Stimulated activated CD8-positive, alpha-beta memory T cell treated with anti-CD3 and anti-CD28 coated beads, Interleukin-7, amount 100 ng/mL, for 1 hour (primary cell): ENCODE measurements around the gene RALGAPA2.

Source experiments
- DNase-seq, 2 donors: peaks; one replicate each; pipeline ENCODE4 v3.0.0-alpha.2; 2020; ENCODE audit warnings: low read depth in 2 of 2

Gene RALGAPA2

DNA sequence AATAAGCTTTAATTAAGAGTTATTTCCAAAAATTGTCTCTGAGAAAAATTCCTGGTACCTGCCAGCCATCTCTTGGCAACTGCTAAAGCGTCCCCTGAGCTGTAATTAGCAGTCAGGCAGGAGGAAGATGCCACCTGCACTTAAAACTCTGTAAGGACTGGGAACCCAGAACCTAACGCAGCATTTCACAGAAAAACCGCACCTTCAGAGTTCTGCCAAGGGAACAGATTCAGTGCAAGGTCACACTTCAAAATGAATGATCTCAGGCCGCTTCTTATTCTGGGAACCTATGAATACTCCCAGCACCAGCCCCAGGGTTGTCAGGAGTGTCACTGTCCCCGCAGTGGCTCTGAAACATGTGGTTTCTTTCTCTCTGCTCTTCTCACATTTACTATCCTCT is 307.8 kb downstream of the RALGAPA2 start:
- DNase-seq, result no peak

DNA sequence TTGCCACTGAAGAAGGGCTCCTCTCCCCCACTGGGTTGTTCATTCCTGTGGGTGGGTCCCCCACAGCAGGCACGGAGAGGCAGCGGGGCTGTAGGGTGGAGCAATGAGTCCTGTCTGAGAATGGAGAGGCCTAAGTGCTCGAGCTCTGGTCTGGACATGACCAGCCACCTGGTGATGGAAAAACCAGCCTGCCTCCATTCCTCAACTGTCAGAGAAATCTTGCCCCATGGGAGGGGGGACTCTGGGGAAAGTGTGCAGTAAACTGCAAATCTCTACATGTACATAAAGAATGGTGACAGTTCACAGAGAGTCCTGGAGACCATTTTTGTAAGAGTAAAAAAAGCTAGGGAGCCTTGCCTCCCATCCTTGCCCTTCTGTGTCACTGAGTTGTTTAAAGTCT is 310.5 kb downstream of the RALGAPA2 start:
- no peak for DNase-seq

DNA sequence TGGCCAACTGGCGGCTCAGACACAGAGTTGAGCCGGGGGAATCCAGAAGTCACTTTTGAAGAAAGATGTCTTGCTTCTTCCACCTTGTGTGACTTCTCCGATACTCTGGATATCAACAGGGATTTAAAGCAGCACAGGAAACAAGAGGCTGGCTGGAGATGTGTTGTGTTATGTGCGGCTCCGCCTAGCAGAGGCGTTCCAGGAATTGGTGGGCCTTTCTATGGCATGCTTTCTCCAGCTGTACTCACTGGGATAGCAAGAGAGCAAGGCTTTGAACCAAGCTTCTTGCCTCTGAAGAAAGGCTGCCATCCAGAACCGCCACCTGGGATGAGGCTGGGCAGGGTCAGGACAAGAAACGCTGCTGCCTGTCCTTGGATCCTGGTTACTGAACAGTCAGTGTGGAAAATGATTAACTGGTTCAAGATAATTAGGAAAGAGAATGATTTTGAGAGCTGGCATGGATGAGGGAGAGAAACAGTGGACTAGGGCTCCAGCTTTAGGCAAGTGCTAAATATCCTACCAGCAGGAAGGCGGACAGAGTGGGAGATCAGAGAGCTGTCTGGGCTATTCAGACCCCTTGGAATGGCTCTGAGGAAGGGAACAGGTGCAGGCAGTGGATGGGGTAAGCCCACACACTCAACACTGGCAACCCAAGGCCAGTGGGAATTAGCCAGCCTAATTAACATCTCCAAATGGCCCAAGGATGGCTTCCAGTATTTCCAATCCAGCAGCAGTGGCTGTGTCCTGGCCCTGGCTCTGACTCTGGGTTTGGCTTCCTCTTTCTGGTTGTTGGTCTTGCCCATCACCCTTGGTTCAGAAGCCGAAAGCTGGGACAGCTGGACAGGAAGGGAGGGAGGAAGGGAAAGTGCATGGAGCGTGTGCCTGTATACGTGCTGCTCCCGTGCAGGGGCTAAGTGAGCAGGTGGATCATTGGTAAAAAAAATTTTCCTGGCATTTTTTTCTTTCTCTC is 312.6 kb downstream of the RALGAPA2 start:
- DNase-seq, result no peak

DNA sequence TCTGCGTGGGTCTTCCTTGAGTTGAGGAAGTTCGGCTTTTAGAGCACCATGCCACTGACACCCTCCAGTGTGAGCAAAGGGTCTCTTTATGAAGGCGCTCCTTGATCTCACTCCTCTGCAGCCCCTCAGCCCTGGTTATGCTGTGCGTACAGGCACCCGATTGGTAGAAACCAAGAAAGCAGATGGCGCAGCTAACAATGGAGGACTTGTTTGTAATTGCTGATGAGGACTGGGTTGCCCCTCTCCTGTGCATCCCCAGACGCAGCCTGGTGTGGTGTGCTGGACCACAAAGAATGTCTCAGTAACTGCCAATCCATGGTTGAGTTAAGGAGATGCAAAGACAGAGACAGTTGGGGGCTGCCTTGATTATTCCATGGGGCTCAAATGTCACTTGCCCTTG is 314.3 kb downstream of the RALGAPA2 start:
- DNase-seq, result no peak

DNA sequence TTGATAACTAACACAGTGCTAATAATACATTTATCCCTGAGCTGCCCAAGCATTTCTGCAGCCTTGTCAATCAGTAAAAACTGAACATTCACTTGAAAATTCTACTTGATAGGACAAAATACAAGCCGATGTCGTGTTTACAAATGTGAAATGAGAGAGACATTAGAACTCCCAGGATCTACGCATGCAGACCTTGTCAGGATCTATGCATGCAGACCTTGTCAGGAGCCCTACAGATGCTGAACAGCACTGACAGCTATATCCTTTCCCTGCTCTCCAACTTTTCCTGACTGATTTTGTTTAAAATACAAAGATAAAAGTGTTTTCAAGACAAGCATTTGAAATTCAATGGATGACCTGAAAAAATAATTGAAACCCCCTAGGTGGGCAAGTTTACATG is 315.6 kb downstream of the RALGAPA2 start:
- no peak for DNase-seq

DNA sequence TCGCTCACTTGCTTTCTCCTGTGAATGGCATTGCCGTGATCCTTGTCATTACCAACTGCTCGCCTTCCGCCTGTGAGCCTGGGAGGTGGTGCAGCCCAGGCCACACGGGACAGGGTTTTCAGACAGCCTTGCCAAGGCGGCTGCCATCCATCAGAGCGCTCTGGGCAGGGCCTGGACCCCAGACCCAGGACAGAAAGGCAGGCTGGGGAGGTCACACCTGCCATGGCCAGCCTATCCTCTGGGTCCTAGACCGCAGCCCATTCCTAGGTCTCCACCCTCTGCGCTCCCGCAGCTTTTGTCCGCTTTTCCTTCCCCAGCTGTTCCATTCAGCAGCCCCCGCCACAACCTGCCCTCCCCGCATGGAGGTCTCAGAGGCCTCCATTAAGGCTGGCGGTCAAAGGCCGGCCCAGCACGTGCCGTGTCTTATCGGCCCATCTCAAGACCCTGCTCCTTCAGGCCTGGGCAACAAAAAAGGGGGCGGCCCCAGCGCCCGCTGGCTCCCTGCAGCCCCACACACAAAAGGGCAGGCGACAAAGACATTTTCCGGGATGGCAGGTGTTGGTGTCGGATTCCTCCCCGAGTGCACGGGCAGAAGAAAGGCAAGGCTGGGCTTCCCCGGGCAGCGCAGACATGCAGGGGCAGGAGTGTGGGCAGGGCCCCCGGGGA is 316.4 kb downstream of the RALGAPA2 start:
- no peak for DNase-seq

DNA sequence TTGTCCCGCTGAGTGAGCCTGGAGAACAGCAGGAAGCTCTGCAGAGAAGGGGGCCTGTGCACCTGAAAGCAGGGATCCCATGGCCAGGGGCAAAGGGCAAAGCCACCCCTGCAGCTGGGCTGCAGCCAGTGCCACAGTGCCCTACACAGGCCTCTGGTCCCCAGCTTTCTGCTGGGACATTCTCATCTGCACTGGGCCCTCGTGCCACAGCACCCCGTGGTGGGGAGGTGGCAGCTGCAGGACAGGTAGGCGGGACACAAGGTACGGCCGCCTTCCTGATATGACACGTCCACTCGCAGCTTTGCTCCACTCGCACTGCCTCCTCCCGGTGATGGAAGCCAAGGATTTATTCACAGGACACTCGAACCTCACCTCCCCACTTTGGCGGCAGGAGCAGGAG is 317.4 kb downstream of the RALGAPA2 start:
- DNase-seq, result no peak

DNA sequence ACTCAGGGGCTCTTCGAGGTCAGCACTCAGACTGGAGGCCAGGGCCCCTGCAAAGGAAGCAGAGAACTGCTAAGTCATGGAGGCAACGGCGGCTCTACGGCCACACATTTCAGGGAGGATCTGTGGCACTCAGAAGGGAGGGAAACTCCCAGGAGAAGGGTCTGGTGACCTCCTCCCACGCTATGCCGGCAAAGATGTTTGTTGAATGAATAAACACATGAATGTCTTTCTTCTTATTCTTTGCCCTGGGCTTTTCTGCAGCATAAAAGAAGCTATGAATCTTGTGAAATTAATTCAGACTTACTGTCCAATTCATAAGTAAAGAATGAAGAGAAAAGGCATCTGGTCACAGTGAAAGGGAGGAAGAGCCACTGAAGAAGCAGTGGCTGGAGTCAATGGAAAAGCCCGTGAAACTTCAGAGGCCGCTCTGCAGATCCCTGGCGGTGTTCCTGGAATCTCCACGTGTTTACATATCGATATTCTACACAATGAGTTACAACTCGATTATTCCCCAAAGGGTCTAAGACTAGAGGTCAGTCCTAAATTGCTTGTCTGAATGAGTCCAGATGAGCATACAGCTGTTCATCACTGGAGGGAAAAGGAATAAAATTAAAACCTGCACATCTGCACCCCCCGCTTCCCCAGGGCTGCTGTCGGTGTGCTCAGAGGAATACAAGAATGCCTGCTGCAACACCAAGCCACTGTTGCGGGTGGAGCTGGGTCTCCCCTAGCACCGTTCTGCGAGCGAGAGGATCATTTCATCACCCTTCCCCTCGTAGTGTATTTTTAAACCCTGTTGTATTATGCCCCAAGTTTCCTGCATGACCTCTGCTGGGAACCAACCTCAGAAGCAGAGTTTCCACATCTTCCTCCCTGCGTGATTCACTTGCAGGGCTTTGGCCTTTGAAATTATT is 319.0 kb downstream of the RALGAPA2 start:
- no peak for DNase-seq

DNA sequence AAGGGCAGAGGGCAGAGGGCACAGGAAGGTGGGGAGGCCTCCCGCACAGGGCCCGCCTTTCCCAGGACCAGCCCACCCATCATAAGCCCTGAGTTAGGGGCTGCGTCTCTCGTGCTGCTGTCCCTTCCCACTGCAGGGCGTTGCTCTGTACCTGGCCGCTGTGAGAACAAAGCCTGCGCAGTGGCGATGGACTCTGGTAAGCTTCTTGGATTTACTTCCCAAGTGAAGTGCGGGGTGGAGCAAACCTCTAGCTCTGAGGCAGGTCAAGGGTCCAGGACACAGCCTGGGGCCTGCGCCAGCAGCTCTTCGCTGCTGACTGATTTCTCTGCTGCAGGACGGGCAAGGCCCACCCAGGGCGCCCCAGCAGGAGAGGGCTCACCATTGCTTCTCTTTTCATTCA is 320.7 kb downstream of the RALGAPA2 start:
- no peak for DNase-seq

DNA sequence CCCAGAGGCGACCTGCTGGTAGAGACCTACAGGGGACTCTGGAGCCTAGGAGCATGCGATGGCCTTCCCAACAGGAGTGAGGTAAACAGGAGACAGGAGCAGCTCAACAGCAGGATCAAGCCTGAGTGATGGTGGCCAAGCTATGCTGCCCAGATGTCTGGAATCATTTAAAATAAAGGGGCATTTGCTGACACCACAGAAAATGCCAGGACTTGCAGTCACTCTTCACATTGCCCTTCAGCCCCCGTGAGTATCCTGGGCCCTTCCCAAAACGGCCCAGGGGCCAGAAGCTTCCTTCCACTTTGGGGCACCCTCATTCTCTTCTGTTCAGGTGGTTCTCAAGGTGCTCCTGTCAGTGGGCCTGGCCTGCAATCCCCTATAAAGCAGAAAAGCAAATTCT is 321.3 kb downstream of the RALGAPA2 start:
- no peak for DNase-seq

DNA sequence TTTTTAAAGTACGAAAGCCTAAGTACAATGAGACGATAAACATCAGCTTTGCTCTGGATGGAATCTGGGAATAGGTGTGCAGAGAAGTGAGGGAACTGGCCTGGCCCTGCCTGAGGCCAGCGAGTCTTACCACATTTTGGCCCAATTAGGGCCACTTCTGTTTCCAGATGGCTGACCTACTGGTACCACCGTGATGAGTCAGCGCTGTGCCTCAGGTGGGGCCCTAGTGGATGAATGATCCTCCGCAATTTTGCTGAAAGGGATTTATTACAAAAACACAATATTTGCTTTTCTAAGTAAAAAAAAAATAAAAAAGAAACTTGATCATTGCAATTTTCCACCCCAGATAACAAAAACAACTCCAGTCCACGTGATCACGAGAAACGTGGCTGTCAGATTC is 322.1 kb downstream of the RALGAPA2 start:
- no peak for DNase-seq

DNA sequence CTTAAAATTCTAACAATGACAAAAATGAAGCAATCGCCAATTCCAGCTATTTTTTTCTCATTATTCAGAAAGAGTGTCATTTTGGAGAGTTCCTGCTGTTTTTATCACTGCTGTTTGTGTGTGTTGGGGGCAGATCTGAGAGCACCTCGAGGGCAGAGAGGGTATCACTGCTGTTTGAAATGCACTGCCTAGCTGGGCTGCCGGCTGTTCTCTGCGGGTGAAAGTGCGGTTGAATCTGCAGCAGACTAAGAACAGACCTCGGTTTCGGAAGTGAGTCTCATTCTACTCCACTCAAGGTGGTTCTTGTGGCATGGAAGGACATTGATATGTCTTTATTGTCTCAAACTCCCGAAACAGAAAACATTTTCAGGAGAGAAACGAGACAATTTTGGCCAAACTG is 326.3 kb downstream of the RALGAPA2 start:
- no peak for DNase-seq

DNA sequence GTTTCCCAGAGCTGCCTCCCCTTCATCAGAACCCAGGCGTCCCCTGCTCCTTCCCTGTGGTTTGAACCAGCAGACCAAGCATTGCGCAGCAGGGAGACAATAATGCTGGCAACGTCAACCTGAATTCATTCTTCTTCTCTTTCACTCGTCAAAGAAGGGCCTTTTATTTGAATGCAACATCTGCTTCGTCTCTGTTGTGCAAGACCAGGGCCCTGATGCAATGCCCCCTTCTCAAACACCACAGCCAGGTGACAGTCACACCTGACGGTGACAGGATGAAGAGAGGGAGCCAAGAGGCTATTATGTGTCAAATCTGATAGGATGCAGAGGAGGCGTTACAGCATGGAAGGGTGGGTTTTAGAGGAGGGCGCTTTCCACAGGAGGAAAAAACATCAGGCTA is 336.6 kb downstream of the RALGAPA2 start:
- no peak for DNase-seq

DNA sequence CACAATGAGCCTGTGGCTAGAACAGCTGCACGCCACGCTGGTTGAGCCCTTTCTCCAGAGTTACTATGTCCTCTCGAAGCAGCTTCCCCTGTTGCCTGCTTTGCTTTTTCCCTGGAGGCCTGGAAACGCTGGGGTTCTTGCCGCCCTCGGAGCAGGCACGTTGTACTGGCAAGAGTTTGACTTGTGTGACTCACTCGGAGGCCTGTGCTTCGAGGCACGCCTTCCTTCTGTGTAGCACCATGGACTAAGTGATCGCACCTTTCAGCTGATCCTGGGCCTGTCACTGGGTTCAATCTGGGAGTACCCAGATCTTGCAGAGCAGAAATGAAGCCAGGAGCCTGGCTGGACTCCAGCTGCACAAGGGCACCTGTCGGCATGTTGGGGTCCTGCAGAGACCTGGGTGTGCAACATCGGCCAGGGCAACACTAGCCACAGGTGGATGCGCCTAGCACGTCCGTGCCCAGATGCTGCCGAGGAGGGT is 339.3 kb downstream of the RALGAPA2 start:
- no peak for DNase-seq

DNA sequence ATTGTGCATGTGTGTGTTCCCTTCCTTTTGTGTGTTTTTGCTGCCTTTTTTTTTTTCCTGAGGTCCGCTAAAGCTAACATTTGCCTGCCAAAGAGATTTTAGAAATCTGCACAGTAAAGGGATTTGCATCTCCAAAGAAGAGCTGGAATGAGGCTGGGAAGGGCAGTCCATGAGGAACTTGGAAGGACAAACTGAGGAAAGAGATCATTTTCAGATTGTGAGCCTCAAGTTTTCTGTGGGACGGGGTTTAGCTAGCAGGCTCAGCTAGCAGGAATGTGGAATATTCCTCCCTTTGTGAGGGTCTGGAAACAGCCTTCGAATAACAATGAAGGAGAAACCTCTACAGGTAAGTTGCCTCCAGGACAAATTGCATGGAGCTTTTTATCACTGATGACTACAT is 340.8 kb downstream of the RALGAPA2 start:
- DNase-seq, result no peak

DNA sequence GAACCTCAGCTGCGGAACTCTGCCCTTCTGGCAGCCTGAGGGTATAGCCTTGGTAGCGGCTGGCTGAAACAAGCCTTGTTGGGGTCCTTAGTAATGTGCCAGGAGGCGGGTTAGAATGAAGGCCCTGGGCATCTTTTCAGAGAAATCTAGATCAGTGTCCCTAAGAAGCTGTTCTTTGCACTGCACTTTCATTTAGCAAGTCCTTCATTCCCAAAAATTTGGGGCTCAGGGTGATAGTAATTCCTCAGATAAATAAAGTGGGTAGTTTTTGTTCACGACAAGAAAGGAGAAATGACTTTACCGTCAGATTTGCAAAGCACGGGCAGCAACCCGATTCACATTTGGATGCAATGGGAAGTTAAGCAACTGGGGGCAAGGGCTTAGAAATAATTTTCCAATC is 341.4 kb downstream of the RALGAPA2 start:
- DNase-seq, result no peak

DNA sequence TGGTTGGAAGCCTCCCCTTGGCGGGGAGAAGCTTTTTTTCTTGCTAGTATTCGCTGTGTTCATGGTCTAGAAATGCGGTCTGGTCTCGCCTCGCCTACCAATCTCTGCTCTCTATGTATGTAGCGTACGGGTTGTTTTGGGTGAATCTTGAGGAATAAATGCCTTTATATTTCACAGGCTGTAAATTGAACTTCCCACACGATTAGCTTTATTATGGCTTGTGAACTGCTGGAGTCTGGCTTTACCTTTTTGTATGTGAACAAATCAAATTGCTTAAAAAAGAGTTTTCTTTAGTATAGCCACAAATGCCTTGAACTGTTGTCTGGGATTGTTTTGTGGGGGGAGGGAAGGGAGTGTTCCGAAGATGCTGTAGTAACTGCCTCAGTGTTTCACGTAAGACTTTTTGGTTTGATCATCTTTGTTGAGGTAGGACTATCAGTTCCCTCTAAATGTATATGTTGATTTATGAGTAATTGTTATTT is 342.3 kb downstream of the RALGAPA2 start:
- DNase-seq, result no peak

DNA sequence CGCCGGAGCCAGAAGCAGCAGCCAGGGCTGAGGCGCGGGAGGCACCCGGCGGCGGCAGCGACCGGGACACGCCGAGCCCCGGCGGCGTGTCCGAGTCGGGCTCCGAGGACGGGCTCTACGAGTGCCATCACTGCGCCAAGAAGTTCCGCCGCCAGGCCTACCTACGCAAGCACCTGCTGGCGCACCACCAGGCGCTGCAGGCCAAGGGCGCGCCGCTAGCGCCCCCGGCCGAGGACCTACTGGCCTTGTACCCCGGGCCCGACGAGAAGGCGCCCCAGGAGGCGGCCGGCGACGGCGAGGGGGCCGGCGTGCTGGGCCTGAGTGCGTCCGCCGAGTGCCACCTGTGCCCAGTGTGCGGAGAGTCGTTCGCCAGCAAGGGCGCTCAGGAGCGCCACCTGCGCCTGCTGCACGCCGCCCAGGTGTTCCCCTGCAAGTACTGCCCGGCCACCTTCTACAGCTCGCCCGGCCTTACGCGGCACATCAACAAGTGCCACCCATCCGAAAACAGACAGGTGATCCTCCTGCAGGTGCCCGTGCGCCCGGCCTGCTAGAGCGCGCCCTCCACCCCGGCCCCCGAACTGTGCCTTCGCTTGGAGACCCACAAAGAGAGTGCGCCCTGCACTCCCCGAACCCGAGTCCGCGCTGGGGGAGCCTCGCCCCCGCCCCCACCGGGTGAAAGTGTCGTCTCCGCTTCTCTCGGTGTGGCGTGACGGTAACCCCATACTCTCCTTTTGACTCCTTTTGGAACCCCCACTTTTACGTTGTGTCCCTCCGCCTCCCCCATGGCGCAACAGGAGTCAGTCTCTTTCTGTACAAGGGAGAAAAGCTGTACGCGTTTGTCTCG is 343.0 kb downstream of the RALGAPA2 start:
- DNase-seq, result no peak

DNA sequence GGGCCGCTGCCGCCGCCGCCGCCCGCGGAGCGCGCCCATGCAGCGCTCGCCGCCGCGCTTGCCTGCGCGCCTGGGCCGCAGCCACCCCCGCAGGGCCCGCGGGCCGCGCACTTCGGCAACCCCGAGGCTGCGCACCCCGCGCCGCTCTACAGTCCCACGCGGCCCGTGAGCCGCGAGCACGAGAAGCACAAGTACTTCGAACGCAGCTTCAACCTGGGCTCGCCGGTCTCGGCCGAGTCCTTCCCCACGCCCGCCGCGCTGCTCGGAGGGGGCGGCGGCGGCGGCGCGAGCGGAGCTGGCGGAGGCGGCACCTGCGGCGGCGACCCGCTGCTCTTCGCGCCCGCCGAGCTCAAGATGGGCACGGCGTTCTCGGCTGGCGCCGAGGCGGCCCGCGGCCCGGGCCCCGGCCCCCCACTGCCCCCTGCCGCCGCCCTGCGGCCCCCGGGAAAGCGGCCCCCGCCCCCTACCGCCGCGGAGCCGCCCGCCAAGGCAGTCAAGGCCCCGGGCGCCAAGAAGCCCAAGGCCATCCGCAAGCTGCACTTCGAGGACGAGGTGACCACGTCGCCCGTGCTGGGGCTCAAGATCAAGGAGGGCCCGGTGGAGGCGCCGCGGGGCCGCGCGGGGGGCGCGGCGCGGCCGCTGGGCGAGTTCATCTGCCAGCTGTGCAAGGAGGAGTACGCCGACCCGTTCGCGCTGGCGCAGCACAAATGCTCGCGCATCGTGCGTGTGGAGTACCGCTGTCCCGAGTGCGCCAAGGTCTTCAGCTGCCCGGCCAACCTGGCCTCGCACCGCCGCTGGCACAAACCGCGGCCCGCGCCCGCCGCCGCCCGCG is 343.8 kb downstream of the RALGAPA2 start:
- DNase-seq, result no peak
